PC-9 (cell line): ENCODE results near the gene DISP3.

ENCODE experiments used
- EZH2 ChIP-seq: fragments of 200-600 bp; sonication (generic); IDR thresholded peaks from 2 replicates; pipeline ENCODE4 v1.8.0; 2017; ENCODE audit warnings: antibody characterized with exemption, low read depth
- TF ChIP-seq, protein P1 (sequence below): fragments of 200-600 bp; sonication (generic); conservative IDR thresholded peaks from 2 replicates; pipeline ENCODE4 v1.6.1; 2017; ENCODE audit warnings: mixed run types, antibody characterized with exemption, mild to moderate bottlenecking, moderate library complexity

DNA sequence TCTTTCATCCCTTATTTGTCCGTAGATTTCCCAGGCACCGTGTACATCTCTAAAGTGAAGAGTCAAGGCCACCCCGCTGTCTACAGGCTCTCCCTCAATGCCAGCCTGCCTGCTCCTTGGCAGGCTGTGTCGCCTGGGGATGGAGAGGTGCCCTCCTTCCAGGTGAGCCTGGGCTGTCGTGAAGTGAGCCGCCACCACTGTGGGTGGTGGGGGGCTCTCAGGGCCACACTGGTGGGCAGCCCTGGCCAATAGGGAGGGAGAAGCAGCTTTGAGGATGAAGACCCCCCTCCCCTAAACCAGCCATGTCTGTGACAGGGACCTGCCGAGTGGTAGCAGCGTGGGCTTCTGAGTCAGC, 46.2 kb downstream of the DISP3 start:
- TF ChIP-seq, protein P1, sequence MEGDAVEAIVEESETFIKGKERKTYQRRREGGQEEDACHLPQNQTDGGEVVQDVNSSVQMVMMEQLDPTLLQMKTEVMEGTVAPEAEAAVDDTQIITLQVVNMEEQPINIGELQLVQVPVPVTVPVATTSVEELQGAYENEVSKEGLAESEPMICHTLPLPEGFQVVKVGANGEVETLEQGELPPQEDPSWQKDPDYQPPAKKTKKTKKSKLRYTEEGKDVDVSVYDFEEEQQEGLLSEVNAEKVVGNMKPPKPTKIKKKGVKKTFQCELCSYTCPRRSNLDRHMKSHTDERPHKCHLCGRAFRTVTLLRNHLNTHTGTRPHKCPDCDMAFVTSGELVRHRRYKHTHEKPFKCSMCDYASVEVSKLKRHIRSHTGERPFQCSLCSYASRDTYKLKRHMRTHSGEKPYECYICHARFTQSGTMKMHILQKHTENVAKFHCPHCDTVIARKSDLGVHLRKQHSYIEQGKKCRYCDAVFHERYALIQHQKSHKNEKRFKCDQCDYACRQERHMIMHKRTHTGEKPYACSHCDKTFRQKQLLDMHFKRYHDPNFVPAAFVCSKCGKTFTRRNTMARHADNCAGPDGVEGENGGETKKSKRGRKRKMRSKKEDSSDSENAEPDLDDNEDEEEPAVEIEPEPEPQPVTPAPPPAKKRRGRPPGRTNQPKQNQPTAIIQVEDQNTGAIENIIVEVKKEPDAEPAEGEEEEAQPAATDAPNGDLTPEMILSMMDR = no peak
- TF ChIP-seq EZH2 = no peak
